SK-N-SH (cell line): ENCODE data around the gene RPS6KB2.

Experiments
- CTCF ChIP-seq: fragments of 200-600 bp; sonication (generic); IDR thresholded peaks from 2 replicates; pipeline ENCODE4 v1.6.1; 2017; ENCODE audit warnings: antibody characterized with exemption, mild to moderate bottlenecking, moderate library complexity
- EP300 ChIP-seq, 2 experiments: IDR thresholded peaks; 2 replicates each; pipeline versions ENCODE4 v1.4.0 to v1.6.1; 2012; ENCODE audit warnings: borderline replicate concordance in 1 of 2, low read depth in 1 of 2, low read length in 1 of 2
- EZH2phosphoT487 ChIP-seq: fragments of 200-600 bp; sonication (generic); IDR thresholded peaks from 2 replicates; pipeline ENCODE4 v1.6.1; 2017; ENCODE audit warnings: low read depth, mixed run types, mild to moderate bottlenecking, antibody characterized with exemption, moderate library complexity, borderline replicate concordance
- MAX ChIP-seq: IDR thresholded peaks from 2 replicates; pipeline ENCODE4 v1.4.0; 2012; ENCODE audit warnings: low read depth
- REST ChIP-seq: IDR thresholded peaks from 2 replicates; pipeline ENCODE4 v1.6.1; 2012; ENCODE audit warnings: mild to moderate bottlenecking, low read depth, low read length, moderate library complexity
- TEAD4 ChIP-seq: IDR thresholded peaks from 2 replicates; pipeline ENCODE4 v1.4.0; 2012; ENCODE audit warnings: mild to moderate bottlenecking, borderline replicate concordance; ENCODE audit not compliant: insufficient read depth
- USF2 ChIP-seq: fragments of 150-350 bp; IDR thresholded peaks from 2 replicates; pipeline ENCODE4 v1.6.1; 2017; ENCODE audit warnings: antibody characterized with exemption, low read length, low read depth, borderline replicate concordance

DNA sequence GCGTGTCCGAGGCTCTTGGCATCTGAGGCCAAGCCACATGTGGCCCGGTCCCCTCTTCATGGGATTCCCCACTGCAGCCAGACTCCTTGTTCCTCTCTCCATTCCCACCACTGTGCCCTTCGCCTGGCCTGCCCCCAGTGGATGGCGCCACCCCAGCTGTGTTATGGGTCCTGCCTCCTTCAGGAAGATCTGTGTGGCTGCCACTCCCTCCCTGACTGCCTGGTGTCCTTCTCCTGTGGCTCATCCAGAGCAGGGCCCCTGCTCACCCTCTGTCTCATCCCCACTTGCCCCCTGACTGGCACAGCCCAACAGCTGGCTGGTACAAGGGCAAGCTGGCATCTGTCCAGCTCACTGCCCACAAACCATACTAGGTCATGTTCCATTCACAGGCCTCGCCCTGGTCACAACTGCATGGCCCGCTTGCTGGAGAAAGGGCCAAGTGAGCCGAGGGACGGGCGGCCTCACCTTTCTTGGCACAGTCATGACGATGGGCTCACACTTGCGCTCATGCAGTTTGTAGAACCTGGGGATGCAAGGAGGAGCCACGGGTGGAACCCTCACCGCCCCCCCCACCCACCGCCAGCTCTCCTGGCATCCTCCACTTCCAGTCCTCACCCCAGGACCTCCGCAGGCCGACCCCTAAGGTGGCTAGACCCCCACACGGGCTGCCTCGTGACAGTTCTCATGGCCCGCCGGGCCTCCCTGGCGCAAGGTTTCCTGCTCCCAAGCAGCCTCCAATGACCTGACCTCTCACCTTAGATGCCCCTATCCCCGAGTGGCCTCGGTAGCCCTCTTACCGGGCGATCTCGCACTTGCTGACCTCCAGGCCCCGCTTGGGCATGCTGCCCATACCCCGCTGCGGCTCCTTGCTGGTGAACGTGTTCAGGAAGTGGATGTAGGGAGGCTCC, 11.3 kb downstream of the RPS6KB2 start:
- TF ChIP-seq CTCF (peak; percentile 44), EP300 (IDR thresholded peaks at IDR 0.05; ENCODE audit: borderline replicate concordance in 1 of 2, low read depth in 1 of 2, low read length in 1 of 2) (no peak), TEAD4 (no peak), REST (no peak), MAX (no peak), USF2 (no peak), EZH2phosphoT487 (no peak)
